K562 (cell line): ENCODE data around the gene SF3A2. TPM values are rescaled to one million over a fixed set of nuclear protein-coding genes. Genes with fewer than 3 reads are reported as not detected.
A peak's percentile ranks its signal among the peaks of the same experiment; 100 is the strongest.

Experiments
- ADNP ChIP-seq: fragments of 200-800 bp; sonication (Bioruptor generic); IDR thresholded peaks from 2 replicates; pipeline ENCODE4 v1.6.1; 2016; ENCODE audit warnings: missing genetic modification characterization, missing compliant biosample characterization
- BCL6 ChIP-seq: fragments of 250-450 bp; sonication (Bioruptor Pico); IDR thresholded peaks from 2 replicates; pipeline ENCODE4 v1.4.0; 2020
- BCOR ChIP-seq: fragments of 450-650 bp; IDR thresholded peaks from 2 replicates; pipeline ENCODE4 v1.6.1; 2016
- BDP1 ChIP-seq: IDR thresholded peaks from 3 replicates; pipeline ENCODE4 v1.6.1; 2011; ENCODE audit not compliant: insufficient read length, insufficient read depth
- EHMT2 ChIP-seq: fragments of 450-650 bp; IDR thresholded peaks from 2 replicates; pipeline ENCODE4 v1.6.1; 2018; ENCODE audit warnings: antibody characterized with exemption
- ELF1 ChIP-seq: fragments of 200-800 bp; sonication (Bioruptor generic); IDR thresholded peaks from 2 replicates; pipeline ENCODE4 v1.6.1; 2016; ENCODE audit warnings: missing genetic modification characterization, missing compliant biosample characterization
- FIP1L1 ChIP-seq: fragments of 200-400 bp; formaldehyde crosslinking; IDR thresholded peaks from 2 replicates; pipeline ENCODE4 v1.6.1; 2018; ENCODE audit warnings: mild to moderate bottlenecking, low read depth, low read length; ENCODE audit not compliant: poor library complexity, severe bottlenecking
- HLTF ChIP-seq: fragments of 450-650 bp; IDR thresholded peaks from 2 replicates; pipeline ENCODE4 v1.6.1; 2016
- KLF6 ChIP-seq: fragments of 250-450 bp; sonication (Bioruptor Pico); IDR thresholded peaks from 2 replicates; pipeline ENCODE4 v1.4.0; 2020; ENCODE audit warnings: mild to moderate bottlenecking, moderate library complexity, borderline replicate concordance
- NCOA4 ChIP-seq: fragments of 450-650 bp; IDR thresholded peaks from 2 replicates; pipeline ENCODE4 v1.6.1; 2018; ENCODE audit warnings: mild to moderate bottlenecking; ENCODE audit not compliant: partially characterized antibody
- NFIX ChIP-seq: fragments of 250-450 bp; sonication (Bioruptor Pico); IDR thresholded peaks from 2 replicates; pipeline ENCODE4 v1.4.0; 2020; ENCODE audit warnings: low read depth, mild to moderate bottlenecking, moderate library complexity
- NR2F6 ChIP-seq: fragments of 450-650 bp; formaldehyde crosslinking; IDR thresholded peaks from 2 replicates; pipeline ENCODE4 v1.4.0; 2020; ENCODE audit warnings: mild to moderate bottlenecking
- POLR2G ChIP-seq: fragments of 200-400 bp; formaldehyde crosslinking; IDR thresholded peaks from 2 replicates; pipeline ENCODE4 v1.6.1; 2017; ENCODE audit warnings: low read depth, mild to moderate bottlenecking, antibody characterized with exemption, low read length, moderate library complexity
- PTTG1 ChIP-seq: fragments of 450-650 bp; IDR thresholded peaks from 2 replicates; pipeline ENCODE4 v1.6.1; 2016; ENCODE audit warnings: low read depth, mild to moderate bottlenecking, missing genetic modification characterization, missing compliant biosample characterization
- RBM25 ChIP-seq: fragments of 200-400 bp; formaldehyde crosslinking; IDR thresholded peaks from 2 replicates; pipeline ENCODE4 v1.6.1; 2018; ENCODE audit warnings: low read length, low read depth, moderate library complexity; ENCODE audit not compliant: severe bottlenecking
- SAFB ChIP-seq: fragments of 200-400 bp; formaldehyde crosslinking; IDR thresholded peaks from 2 replicates; pipeline ENCODE4 v1.6.1; 2017; ENCODE audit warnings: low read depth, low read length, borderline replicate concordance
- SMARCA4 ChIP-seq: fragments of 450-650 bp; IDR thresholded peaks from 2 replicates; pipeline ENCODE4 v1.6.1; 2016
- SREBF1 ChIP-seq: fragments of 150-350 bp; IDR thresholded peaks from 2 replicates; pipeline ENCODE4 v1.6.1; 2014; ENCODE audit warnings: antibody characterized with exemption, low read depth, low read length, borderline replicate concordance
- TCF7 ChIP-seq: sonication (generic); IDR thresholded peaks from 2 replicates; pipeline ENCODE4 v1.6.1; 2016; ENCODE audit warnings: antibody characterized with exemption, borderline replicate concordance
- ZC3H11A ChIP-seq: IDR thresholded peaks from 2 replicates; pipeline ENCODE4 v1.6.1; 2012; ENCODE audit warnings: low read depth, low read length, improper control_type of control experiment
- ZNF311 ChIP-seq: fragments of 250-450 bp; sonication (Bioruptor Pico); IDR thresholded peaks from 2 replicates; pipeline ENCODE4 v1.4.0; 2020; ENCODE audit warnings: mild to moderate bottlenecking, moderate library complexity
- ZNF316 ChIP-seq: fragments of 450-650 bp; IDR thresholded peaks from 2 replicates; pipeline ENCODE4 v1.6.1; 2016
- ZNF347 ChIP-seq: fragments of 450-650 bp; formaldehyde crosslinking; IDR thresholded peaks from 2 replicates; pipeline ENCODE4 v1.4.0; 2020; ENCODE audit warnings: low read depth, mild to moderate bottlenecking, moderate library complexity
- polyA plus RNA-seq, 8 experiments: library from polyadenylated mRNA; depleted of rRNA in 4 of 8; stranded (reverse) in 5 of 8; unstranded in 3 of 8; fragments of >200 nt; fragmentation: Nextera tagmentation in 2 of 8; fragmentation: Illumina TruSeq in 1 of 8; extraction: Ambion mirVana in 2 of 8; extraction: Trizol in 1 of 8; gene quantifications; 2 replicates each; pipeline versions ENCODE4 v1.2.1 to v1.2.3, GENCODE V29; 2011 to 2014; ENCODE audit warnings: inconsistent platforms in 1 of 8, missing spikeins in 1 of 8
- total RNA-seq, 7 experiments: library from RNA; depleted of rRNA in 6 of 7; stranded (reverse); fragments of >200 nt in 6 of 7; fragmentation: Illumina TruSeq in 2 of 7; extraction: Trizol in 2 of 7; gene quantifications; 2 replicates each; pipeline versions ENCODE4 v1.2.1 to v1.2.3, GENCODE V29; 2011 to 2021; ENCODE audit warnings: low replicate concordance in 1 of 7
- TF ChIP-seq, protein P1 (sequence below): fragments of 200-400 bp; formaldehyde crosslinking; IDR thresholded peaks from 2 replicates; pipeline ENCODE4 v1.6.1; 2017; ENCODE audit warnings: mild to moderate bottlenecking, low read depth, low read length, moderate library complexity
- TF ChIP-seq, protein P2 (sequence below), 2 experiments: fragments of 450-650 bp; IDR thresholded peaks; 2 replicates each; pipeline ENCODE4 v1.6.1; 2018; ENCODE audit warnings: mild to moderate bottlenecking in 2 of 2, low read depth in 1 of 2; ENCODE audit not compliant: partially characterized antibody in 2 of 2

Gene SF3A2
- total and polyA plus RNA-seq, 9 of the 15 experiments (the other 6 are each of a cell fraction or from before 2014, with no cell fraction given), result 0.17 to 194 (median 22.8) TPM

DNA sequence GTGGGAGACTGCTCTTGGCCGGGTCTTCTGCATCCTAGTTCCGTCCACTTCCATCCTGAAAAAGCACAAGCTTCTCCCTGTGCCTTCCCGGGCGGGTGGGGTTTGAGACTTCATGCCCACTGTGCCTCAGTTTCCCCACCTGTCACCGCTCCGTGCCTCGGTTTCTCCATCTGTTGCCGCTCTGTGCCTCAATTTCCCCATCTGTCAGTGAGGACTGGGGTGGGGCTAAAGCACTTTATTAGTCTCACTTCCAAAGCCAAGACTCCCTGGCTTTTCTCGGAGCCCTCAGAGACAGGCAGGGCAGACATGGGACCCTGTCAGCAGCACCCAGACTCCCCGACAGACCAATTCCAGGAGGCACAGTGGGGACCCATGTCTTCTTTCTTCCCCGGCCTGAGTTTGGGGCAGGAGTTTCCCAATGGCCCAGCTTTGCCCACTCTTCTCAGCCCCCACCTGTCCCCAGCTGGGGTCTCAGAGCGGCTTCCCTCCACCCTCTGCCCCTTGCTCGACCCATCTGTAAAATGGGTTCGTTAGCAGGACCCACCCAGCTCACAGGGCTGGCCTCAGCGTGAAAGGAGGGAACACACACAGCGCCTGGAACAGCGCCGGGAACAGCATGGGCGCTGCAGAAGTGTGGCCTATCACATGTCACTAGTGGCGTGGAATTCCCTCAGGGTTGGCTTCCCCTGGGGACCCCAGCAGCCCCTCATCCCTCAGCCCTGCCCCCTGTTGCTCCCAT is 49.9 kb downstream of the SF3A2 start (continued):
- TF ChIP-seq BCL6, result no peak
- TF ChIP-seq, protein P1, sequence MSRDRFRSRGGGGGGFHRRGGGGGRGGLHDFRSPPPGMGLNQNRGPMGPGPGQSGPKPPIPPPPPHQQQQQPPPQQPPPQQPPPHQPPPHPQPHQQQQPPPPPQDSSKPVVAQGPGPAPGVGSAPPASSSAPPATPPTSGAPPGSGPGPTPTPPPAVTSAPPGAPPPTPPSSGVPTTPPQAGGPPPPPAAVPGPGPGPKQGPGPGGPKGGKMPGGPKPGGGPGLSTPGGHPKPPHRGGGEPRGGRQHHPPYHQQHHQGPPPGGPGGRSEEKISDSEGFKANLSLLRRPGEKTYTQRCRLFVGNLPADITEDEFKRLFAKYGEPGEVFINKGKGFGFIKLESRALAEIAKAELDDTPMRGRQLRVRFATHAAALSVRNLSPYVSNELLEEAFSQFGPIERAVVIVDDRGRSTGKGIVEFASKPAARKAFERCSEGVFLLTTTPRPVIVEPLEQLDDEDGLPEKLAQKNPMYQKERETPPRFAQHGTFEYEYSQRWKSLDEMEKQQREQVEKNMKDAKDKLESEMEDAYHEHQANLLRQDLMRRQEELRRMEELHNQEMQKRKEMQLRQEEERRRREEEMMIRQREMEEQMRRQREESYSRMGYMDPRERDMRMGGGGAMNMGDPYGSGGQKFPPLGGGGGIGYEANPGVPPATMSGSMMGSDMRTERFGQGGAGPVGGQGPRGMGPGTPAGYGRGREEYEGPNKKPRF, result no peak
- 0 out of 2 replicates have a peak, but pooled peaks have one; percentile 25 for TF ChIP-seq POLR2G
- TF ChIP-seq NFIX (CRISPR knock-in tag), result no peak
- no peak for TF ChIP-seq SMARCA4
- no peak for TF ChIP-seq ELF1 (tag)
- TF ChIP-seq RBM25, result peak; percentile 58
- TF ChIP-seq ZNF347 (CRISPR knock-in tag), result no peak
- no peak for TF ChIP-seq TCF7
- no peak for TF ChIP-seq BDP1
- no peak for TF ChIP-seq SREBF1
- TF ChIP-seq NR2F6 (CRISPR knock-in tag), result no peak
- peak; percentile 89 for TF ChIP-seq BCOR
- TF ChIP-seq ADNP (tag), result 0 out of 2 replicates have a peak, but pooled peaks have one; percentile 8
- no peak for TF ChIP-seq HLTF
- no peak for TF ChIP-seq ZNF316
- no peak for TF ChIP-seq KLF6 (CRISPR knock-in tag)
- no peak for TF ChIP-seq SAFB
- TF ChIP-seq ZC3H11A, result no peak
- TF ChIP-seq PTTG1, result no peak
- TF ChIP-seq, protein P2, sequence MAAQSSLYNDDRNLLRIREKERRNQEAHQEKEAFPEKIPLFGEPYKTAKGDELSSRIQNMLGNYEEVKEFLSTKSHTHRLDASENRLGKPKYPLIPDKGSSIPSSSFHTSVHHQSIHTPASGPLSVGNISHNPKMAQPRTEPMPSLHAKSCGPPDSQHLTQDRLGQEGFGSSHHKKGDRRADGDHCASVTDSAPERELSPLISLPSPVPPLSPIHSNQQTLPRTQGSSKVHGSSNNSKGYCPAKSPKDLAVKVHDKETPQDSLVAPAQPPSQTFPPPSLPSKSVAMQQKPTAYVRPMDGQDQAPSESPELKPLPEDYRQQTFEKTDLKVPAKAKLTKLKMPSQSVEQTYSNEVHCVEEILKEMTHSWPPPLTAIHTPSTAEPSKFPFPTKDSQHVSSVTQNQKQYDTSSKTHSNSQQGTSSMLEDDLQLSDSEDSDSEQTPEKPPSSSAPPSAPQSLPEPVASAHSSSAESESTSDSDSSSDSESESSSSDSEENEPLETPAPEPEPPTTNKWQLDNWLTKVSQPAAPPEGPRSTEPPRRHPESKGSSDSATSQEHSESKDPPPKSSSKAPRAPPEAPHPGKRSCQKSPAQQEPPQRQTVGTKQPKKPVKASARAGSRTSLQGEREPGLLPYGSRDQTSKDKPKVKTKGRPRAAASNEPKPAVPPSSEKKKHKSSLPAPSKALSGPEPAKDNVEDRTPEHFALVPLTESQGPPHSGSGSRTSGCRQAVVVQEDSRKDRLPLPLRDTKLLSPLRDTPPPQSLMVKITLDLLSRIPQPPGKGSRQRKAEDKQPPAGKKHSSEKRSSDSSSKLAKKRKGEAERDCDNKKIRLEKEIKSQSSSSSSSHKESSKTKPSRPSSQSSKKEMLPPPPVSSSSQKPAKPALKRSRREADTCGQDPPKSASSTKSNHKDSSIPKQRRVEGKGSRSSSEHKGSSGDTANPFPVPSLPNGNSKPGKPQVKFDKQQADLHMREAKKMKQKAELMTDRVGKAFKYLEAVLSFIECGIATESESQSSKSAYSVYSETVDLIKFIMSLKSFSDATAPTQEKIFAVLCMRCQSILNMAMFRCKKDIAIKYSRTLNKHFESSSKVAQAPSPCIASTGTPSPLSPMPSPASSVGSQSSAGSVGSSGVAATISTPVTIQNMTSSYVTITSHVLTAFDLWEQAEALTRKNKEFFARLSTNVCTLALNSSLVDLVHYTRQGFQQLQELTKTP (IDR thresholded peaks at IDR 0.05; ENCODE audit: low read depth in 1 of 2, partially characterized antibody in 2 of 2), result no peak
- no peak for TF ChIP-seq EHMT2
- no peak for TF ChIP-seq FIP1L1
- TF ChIP-seq ZNF311 (CRISPR knock-in tag), result no peak
- TF ChIP-seq NCOA4, result no peak
